ENCODE data around the gene TLR10. TPM values are rescaled to one million over a fixed set of nuclear protein-coding genes. Genes with fewer than 3 reads are reported as not detected.

The TLR10 gene
- total and polyA plus RNA-seq, 3 donors from 2014 or later, result 0.06 to 0.21 TPM; not detected in 1

- no peak for DNase-seq
- WGBS, 2 donors, result 89 to 98% methylated on average over 1 of the region's 1 CpG
- intact Hi-C loops (cut with DNase I; ENCODE audit: low total_unique reads), result no loop called here
- H3K9me3 ChIP-seq, result no peaks in the 10 kb centered on the region
- no peak overlapping the region for H3K27ac ChIP-seq
- H3K27me3 ChIP-seq, result no peaks in the 10 kb centered on the region
- H3K4me3 ChIP-seq, result no peak overlapping the region
- TF ChIP-seq CTCF (IDR thresholded peaks at IDR 0.05) (no peak), POLR2A (IDR thresholded peaks at IDR 0.05) (no peak)
- H3K36me3 ChIP-seq (ENCODE audit: low read depth, missing control alignments), result no peaks in the 10 kb centered on the region
- peaks cover 3% of the 10 kb centered on the region for H3K4me1 ChIP-seq
These were observed 23.0 kb downstream of the TLR10 start for GRCh38 chr4:38759790-38760122.

- no peak for TF ChIP-seq POLR2A (IDR thresholded peaks at IDR 0.05)
- TF ChIP-seq CTCF (IDR thresholded peaks at IDR 0.05), result peak; percentile 71 to 74 (median 72)
- peaks cover 3% of the 10 kb centered on the region for H3K4me1 ChIP-seq
- H3K27ac ChIP-seq, result no peak overlapping the region
- 21 to 36% methylated on average over 8 of the region's 8 CpGs for WGBS, 2 donors
- no peaks in the 10 kb centered on the region for H3K27me3 ChIP-seq
- H3K4me3 ChIP-seq, result no peak overlapping the region
- H3K36me3 ChIP-seq (ENCODE audit: low read depth, missing control alignments), result no peaks in the 10 kb centered on the region
- intact Hi-C loops (cut with DNase I; ENCODE audit: low total_unique reads), result no loop called here
- H3K9me3 ChIP-seq, result no peaks in the 10 kb centered on the region
- peak; percentile 85 for DNase-seq
These were observed 23.5 kb downstream of the TLR10 start for GRCh38 chr4:38759113-38759789.

GRCh38 chr4:38757945-38758600, 24.7 kb downstream of the TLR10 start:
- peaks cover 3% of the 10 kb centered on the region for H3K4me1 ChIP-seq
- no peaks in the 10 kb centered on the region for H3K9me3 ChIP-seq
- H3K27me3 ChIP-seq, result no peaks in the 10 kb centered on the region
- no peak overlapping the region for H3K4me3 ChIP-seq
- intact Hi-C loops (cut with DNase I; ENCODE audit: low total_unique reads), result no loop called here
- DNase-seq, result no peak
- 91 to 93% methylated on average over 6 of the region's 6 CpGs for WGBS, 2 donors
- TF ChIP-seq CTCF (IDR thresholded peaks at IDR 0.05) (no peak), POLR2A (IDR thresholded peaks at IDR 0.05) (no peak)
- H3K27ac ChIP-seq, result no peak overlapping the region
- no peaks in the 10 kb centered on the region for H3K36me3 ChIP-seq (ENCODE audit: low read depth, missing control alignments)

GRCh38 chr4:38752941-38753806, 29.6 kb downstream of the TLR10 start:
- WGBS, 2 donors, result 26 to 37% methylated on average over 19 of the region's 19 CpGs
- Histone ChIP-seq H3K27ac (peak overlapping the region in 1 of 2 donors; percentile 71), H3K9me3 (no peaks in the 10 kb centered on the region), H3K4me1 (no peaks in the 10 kb centered on the region), H3K36me3 (ENCODE audit: low read depth, missing control alignments) (no peaks in the 10 kb centered on the region), H3K27me3 (no peaks in the 10 kb centered on the region), H3K4me3 (no peak overlapping the region)
- TF ChIP-seq POLR2A (IDR thresholded peaks at IDR 0.05), result no peak
- no peak for TF ChIP-seq CTCF (IDR thresholded peaks at IDR 0.05)
- intact Hi-C loops (cut with DNase I; ENCODE audit: low total_unique reads), result no loop called here
- DNase-seq, result peak; percentile 85

Measured in testis (tissue), 3 donors.